ENCODE measurements around the gene LRFN2.

Gene LRFN2

GRCh38 chr6:40373267-40373666 lies 213.9 kb downstream of the LRFN2 start:
- Histone ChIP-seq H3F3A (ENCODE audit: low read depth) (no peaks in the 10 kb centered on the region), H2AFZ (ENCODE audit: low read length) (no peak overlapping the region), H3K4me2 (ENCODE audit: low read depth, low read length, poor library complexity, severe bottlenecking) (no peak overlapping the region)

GRCh38 chr6:40371621-40372020 lies 215.5 kb downstream of the LRFN2 start:
- Histone ChIP-seq H3K9me3 (ENCODE audit: insufficient read depth, low read depth, low read length) (no peaks in the 10 kb centered on the region; the same call in 1 of the 2 replicates), H4K20me1 (ENCODE audit: insufficient read depth, low read length, poor library complexity, severe bottlenecking) (no peaks in the 10 kb centered on the region), H3K4me3 (ENCODE audit: low read length, poor library complexity, severe bottlenecking) (no peak overlapping the region), H3K9me2 (replicated peaks; ENCODE audit: low read depth, low read length) (no peaks in the 10 kb centered on the region), H3F3A (ENCODE audit: low read depth) (no peaks in the 10 kb centered on the region), H3K79me2 (ENCODE audit: insufficient read depth, low read length) (no peaks in the 10 kb centered on the region), H3K4me2 (ENCODE audit: low read depth, low read length, poor library complexity, severe bottlenecking) (no peak overlapping the region), H3K36me3 (ENCODE audit: insufficient read depth, low read length) (no peaks in the 10 kb centered on the region), H2AFZ (ENCODE audit: low read length) (no peak overlapping the region), H3K27me3 (ENCODE audit: insufficient read depth, low read length, poor library complexity, severe bottlenecking) (no peaks in the 10 kb centered on the region), H3K4me1 (ENCODE audit: insufficient read depth, low read length, poor library complexity, severe bottlenecking) (peaks cover 8% of the 10 kb centered on the region), H3K9ac (ENCODE audit: low read depth, low read length, poor library complexity, severe bottlenecking) (no peak overlapping the region)
- no peak for TF ChIP-seq CTCF (conservative IDR thresholded peaks at IDR 0.05; ENCODE audit: low read length)
- no peak for TF ChIP-seq EZH2phosphoT487 (IDR thresholded peaks at IDR 0.05; ENCODE audit: borderline replicate concordance)

More at GRCh38 chr6:40373267-40373666, 213.9 kb downstream of the LRFN2 start:
- H3K9ac ChIP-seq (ENCODE audit: low read depth, low read length, poor library complexity, severe bottlenecking) = no peak overlapping the region
- no peaks in the 10 kb centered on the region for H3K36me3 ChIP-seq (ENCODE audit: insufficient read depth, low read length)
- H4K20me1 ChIP-seq (ENCODE audit: insufficient read depth, low read length, poor library complexity, severe bottlenecking) = no peaks in the 10 kb centered on the region
- no peaks in the 10 kb centered on the region for H3K79me2 ChIP-seq (ENCODE audit: insufficient read depth, low read length)
- peaks cover 8% of the 10 kb centered on the region for H3K4me1 ChIP-seq (ENCODE audit: insufficient read depth, low read length, poor library complexity, severe bottlenecking)
- TF ChIP-seq EZH2phosphoT487 (IDR thresholded peaks at IDR 0.05; ENCODE audit: borderline replicate concordance) = no peak
- no peak for TF ChIP-seq CTCF (conservative IDR thresholded peaks at IDR 0.05; ENCODE audit: low read length)
- no peak overlapping the region for H3K4me3 ChIP-seq (ENCODE audit: low read length, poor library complexity, severe bottlenecking)
- H3K9me2 ChIP-seq (replicated peaks; ENCODE audit: low read depth, low read length) = no peaks in the 10 kb centered on the region
- no peaks in the 10 kb centered on the region for H3K9me3 ChIP-seq (ENCODE audit: insufficient read depth, low read depth, low read length)
- no peaks in the 10 kb centered on the region for H3K27me3 ChIP-seq (ENCODE audit: insufficient read depth, low read length, poor library complexity, severe bottlenecking)

GRCh38 chr6:40371095-40371494 lies 216.1 kb downstream of the LRFN2 start:
- no peaks in the 10 kb centered on the region for H3F3A ChIP-seq (ENCODE audit: low read depth)
- H3K27me3 ChIP-seq (ENCODE audit: insufficient read depth, low read length, poor library complexity, severe bottlenecking) = no peaks in the 10 kb centered on the region
- H3K9ac ChIP-seq (ENCODE audit: low read depth, low read length, poor library complexity, severe bottlenecking) = no peak overlapping the region
- no peak for TF ChIP-seq CTCF (conservative IDR thresholded peaks at IDR 0.05; ENCODE audit: low read length)
- no peak for TF ChIP-seq EZH2phosphoT487 (IDR thresholded peaks at IDR 0.05; ENCODE audit: borderline replicate concordance)
- no peak overlapping the region for H2AFZ ChIP-seq (ENCODE audit: low read length)
- H3K9me3 ChIP-seq (ENCODE audit: insufficient read depth, low read depth, low read length) = no peaks in the 10 kb centered on the region; the same call in 1 of the 2 replicates
- H3K9me2 ChIP-seq (replicated peaks; ENCODE audit: low read depth, low read length) = no peaks in the 10 kb centered on the region
- no peaks in the 10 kb centered on the region for H4K20me1 ChIP-seq (ENCODE audit: insufficient read depth, low read length, poor library complexity, severe bottlenecking)
- H3K36me3 ChIP-seq (ENCODE audit: insufficient read depth, low read length) = no peaks in the 10 kb centered on the region
- no peaks in the 10 kb centered on the region for H3K79me2 ChIP-seq (ENCODE audit: insufficient read depth, low read length)
- no peak overlapping the region for H3K4me3 ChIP-seq (ENCODE audit: low read length, poor library complexity, severe bottlenecking)
- no peak overlapping the region for H3K4me2 ChIP-seq (ENCODE audit: low read depth, low read length, poor library complexity, severe bottlenecking)
- peaks cover 8% of the 10 kb centered on the region for H3K4me1 ChIP-seq (ENCODE audit: insufficient read depth, low read length, poor library complexity, severe bottlenecking)

All from Loucy (cell line).